ENCODE results near the gene SOCS4. TPM values are rescaled to one million over a fixed set of nuclear protein-coding genes. Genes with fewer than 3 reads are reported as not detected.
A peak's percentile ranks its signal among the peaks of the same experiment; 100 is the strongest.

Gene SOCS4
- total and polyA plus RNA-seq, 2 of the 13 experiments (the other 11 are each of a cell fraction or from before 2014, with no cell fraction given), result 4.0 to 10.0 TPM

DNA sequence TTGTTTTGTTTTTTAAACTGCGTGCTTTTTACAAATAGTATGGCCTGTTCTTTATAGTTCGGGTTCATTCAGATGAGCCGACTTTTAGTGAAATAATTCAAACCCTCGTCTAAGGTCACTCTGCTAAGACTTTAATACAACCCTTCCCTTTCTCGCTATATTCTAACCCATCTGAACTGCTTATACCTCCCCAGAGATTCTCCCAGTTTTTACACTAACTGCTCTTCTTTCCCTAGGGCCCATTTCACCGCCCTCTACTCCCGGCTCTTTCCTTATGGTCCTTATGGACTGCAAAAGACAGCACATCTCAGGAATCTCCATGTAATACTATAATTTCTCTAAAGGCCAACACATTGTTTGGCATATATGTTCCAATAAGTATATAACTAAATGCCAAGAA, 26.5 kb downstream of the SOCS4 start:
- H3K27ac ChIP-seq (ENCODE audit: extremely low read length, insufficient read depth, low read length), result no peak overlapping the region
- CTCF ChIA-PET (ENCODE audit: low intra/inter-chr PET ratio, low total read pairs), result no interaction called here

GRCh38 chr14:55054098-55054497, 27.1 kb downstream of the SOCS4 start:
- no peak for TF ChIP-seq SIX4 (CRISPR knock-in tag; IDR thresholded peaks at IDR 0.05)
- TF ChIP-seq CEBPZ (IDR thresholded peaks at IDR 0.05; ENCODE audit: low read length), result no peak
- TF ChIP-seq TCF12 (IDR thresholded peaks at IDR 0.05), result no peak
- no peak for TF ChIP-seq TCF12 (CRISPR knock-in tag; IDR thresholded peaks at IDR 0.05)
- no peak for TF ChIP-seq ZNF501 (CRISPR knock-in tag; IDR thresholded peaks at IDR 0.05)
- TF ChIP-seq GABPA (IDR thresholded peaks at IDR 0.05; ENCODE audit: low read depth, low read length), result no peak
- TF ChIP-seq GABPA (CRISPR knock-in tag; IDR thresholded peaks at IDR 0.05; ENCODE audit: low read depth), result no peak
- TF ChIP-seq, protein P1, sequence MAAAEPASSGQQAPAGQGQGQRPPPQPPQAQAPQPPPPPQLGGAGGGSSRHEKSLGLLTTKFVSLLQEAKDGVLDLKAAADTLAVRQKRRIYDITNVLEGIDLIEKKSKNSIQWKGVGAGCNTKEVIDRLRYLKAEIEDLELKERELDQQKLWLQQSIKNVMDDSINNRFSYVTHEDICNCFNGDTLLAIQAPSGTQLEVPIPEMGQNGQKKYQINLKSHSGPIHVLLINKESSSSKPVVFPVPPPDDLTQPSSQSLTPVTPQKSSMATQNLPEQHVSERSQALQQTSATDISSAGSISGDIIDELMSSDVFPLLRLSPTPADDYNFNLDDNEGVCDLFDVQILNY (CRISPR knock-in tag; conservative IDR thresholded peaks at IDR 0.05), result no peak
- TF ChIP-seq MAFG (CRISPR knock-in tag; IDR thresholded peaks at IDR 0.05), result no peak
- no peak for TF ChIP-seq GMEB2 (CRISPR knock-in tag; IDR thresholded peaks at IDR 0.05; ENCODE audit: low read depth)
- no peak for TF ChIP-seq CC2D1A (CRISPR knock-in tag; IDR thresholded peaks at IDR 0.05)
- no peak for TF ChIP-seq ZFP1 (CRISPR knock-in tag; IDR thresholded peaks at IDR 0.05)
- no peak for TF ChIP-seq SMAD1 (CRISPR knock-in tag; IDR thresholded peaks at IDR 0.05; ENCODE audit: borderline replicate concordance, low read depth)
- WGBS (ENCODE audit: low lambda C conversion rate), result 97% methylated on average over 13 of the region's 13 CpGs
- intact Hi-C loops (cut with micrococcal nuclease; ENCODE audit: unreplicated experiment), result no loop called here
- no peak overlapping the region for H3K9ac ChIP-seq (ENCODE audit: insufficient read depth, low read depth, low read length)
- ChIA-PET POLR2A (no interaction called here), CTCF (ENCODE audit: low intra/inter-chr PET ratio, low total read pairs) (no interaction called here)
- peaks cover 33% of the 10 kb centered on the region for H4K20me1 ChIP-seq (ENCODE audit: insufficient read depth, low read length)
- H3K27ac ChIP-seq (ENCODE audit: extremely low read length, insufficient read depth, low read length), result no peak overlapping the region
- no peak for FAIRE-seq
- peaks cover 64% of the 10 kb centered on the region for H3K79me2 ChIP-seq (ENCODE audit: insufficient read depth, low read length)
- DNase-seq (ENCODE audit: low spot score), result no peak
- H2AFZ ChIP-seq (ENCODE audit: low read length), result no peak overlapping the region
- no peak for ATAC-seq
- no peaks in the 10 kb centered on the region; a peak in 1 of 5 replicates for H3K27me3 ChIP-seq (ENCODE audit: control insufficient read depth in 1 of 2, insufficient read depth in 2 of 2, low read length in 2 of 2)
- no TSS peak for BruUV-seq (replicated peaks)
- H3K9me3 ChIP-seq (ENCODE audit: low read length), result no peaks in the 10 kb centered on the region
- H3K36me3 ChIP-seq (replicated peaks in 1 of 2; ENCODE audit: control insufficient read depth in 1 of 2, insufficient read depth in 2 of 2, low read length in 2 of 2), result peaks cover 0 to 5% of the 10 kb centered on the region in 2 experiments; a peak in 4 of 5 replicates
- H3K4me3 ChIP-seq (replicated peaks in 1 of 3; ENCODE audit: insufficient read depth in 1 of 3, low read depth in 2 of 3, low read length in 3 of 3), result no peak overlapping the region
- no peak overlapping the region for H3K4me2 ChIP-seq (ENCODE audit: low read depth, low read length)
- H3K4me1 ChIP-seq (ENCODE audit: insufficient read depth, low read length), result peaks cover 57% of the 10 kb centered on the region
- in situ Hi-C loops (cut with HindIII; ENCODE audit: extremely low pct_ligation_motif_present, low pct_unique_long_range_greater_than_20kb), result no loop called here

More for the DNA sequence above, 26.5 kb downstream of the SOCS4 start:
- BruUV-seq (replicated peaks), result no TSS peak
- no peak for FAIRE-seq
- intact Hi-C loops (cut with micrococcal nuclease; ENCODE audit: unreplicated experiment), result no loop called here
- no peak overlapping the region for H3K4me3 ChIP-seq (replicated peaks in 1 of 3; ENCODE audit: insufficient read depth in 1 of 3, low read depth in 2 of 3, low read length in 3 of 3)
- H3K27me3 ChIP-seq (ENCODE audit: control insufficient read depth in 1 of 2, insufficient read depth in 2 of 2, low read length in 2 of 2), result no peaks in the 10 kb centered on the region; a peak in 1 of 5 replicates
- H3K4me2 ChIP-seq (ENCODE audit: low read depth, low read length), result peak overlapping the region; percentile 72
- in situ Hi-C loops (cut with HindIII; ENCODE audit: extremely low pct_ligation_motif_present, low pct_unique_long_range_greater_than_20kb), result no loop called here
- H2AFZ ChIP-seq (ENCODE audit: low read length), result no peak overlapping the region
- peaks cover 0 to 5% of the 10 kb centered on the region in 2 experiments; a peak in 4 of 5 replicates for H3K36me3 ChIP-seq (replicated peaks in 1 of 2; ENCODE audit: control insufficient read depth in 1 of 2, insufficient read depth in 2 of 2, low read length in 2 of 2)
- no peaks in the 10 kb centered on the region for H3K9me3 ChIP-seq (ENCODE audit: low read length)
- peaks cover 33% of the 10 kb centered on the region for H4K20me1 ChIP-seq (ENCODE audit: insufficient read depth, low read length)
- WGBS (ENCODE audit: low lambda C conversion rate), result 92% methylated on average over 7 of the region's 7 CpGs
- no peak for ATAC-seq
- no peak overlapping the region for H3K9ac ChIP-seq (ENCODE audit: insufficient read depth, low read depth, low read length)
- TF ChIP-seq PCBP2 (optimal IDR thresholded peaks at IDR 0.05; ENCODE audit: low read depth, low read length, poor library complexity, severe bottlenecking), result no peak
- no peak for DNase-seq (ENCODE audit: low spot score)
- POLR2A ChIA-PET, result interaction anchor here (0.8 kb wide), 1 partner anchor 17 kb away, joined by 3 read pairs; no protein-coding TSS in a partner anchor
- peaks cover 59% of the 10 kb centered on the region for H3K79me2 ChIP-seq (ENCODE audit: insufficient read depth, low read length)
- peaks cover 51% of the 10 kb centered on the region for H3K4me1 ChIP-seq (ENCODE audit: insufficient read depth, low read length)
